Calu3 (cell line): ENCODE data around the gene PSMD1. TPM values are rescaled to one million over a fixed set of nuclear protein-coding genes. Genes with fewer than 3 reads are reported as not detected.

Source experiments
- BruUV-seq: library from RNA; stranded (reverse); fragments of 400-500 nt; replicated peaks from 2 replicates; lab custom pipeline; 2021; lab: Mats Ljungman, UMichigan
- CTCF ChIA-PET: fragments of 300-600 bp; sonication (Branson Sonifier 250); formaldehyde crosslinking; loops from one replicate; lab custom pipeline; 2022; ENCODE audit warnings: antibody characterized with exemption; lab: Charles Lee
- DNase-seq: peaks from one replicate; pipeline ENCODE4 v3.0.0; 2022
- H3K27ac Mint-ChIP-seq: one replicate; pipeline ENCODE4 v1.8.0; 2022; ENCODE audit warnings: mixed read lengths; ENCODE audit not compliant: unreplicated experiment
- H3K27me3 Mint-ChIP-seq: one replicate; pipeline ENCODE4 v1.8.0; 2022; ENCODE audit warnings: mixed read lengths; ENCODE audit not compliant: unreplicated experiment
- H3K36me3 Mint-ChIP-seq: one replicate; pipeline ENCODE4 v1.8.0; 2022; ENCODE audit warnings: mild to moderate bottlenecking, moderate library complexity, mixed read lengths; ENCODE audit not compliant: insufficient read depth, unreplicated experiment
- H3K4me1 Mint-ChIP-seq: one replicate; pipeline ENCODE4 v1.8.0; 2022; ENCODE audit warnings: mild to moderate bottlenecking, low read depth, mixed read lengths; ENCODE audit not compliant: unreplicated experiment
- H3K4me3 Mint-ChIP-seq: one replicate; pipeline ENCODE4 v1.8.0; 2022; ENCODE audit warnings: mild to moderate bottlenecking, low read depth, moderate library complexity, mixed read lengths; ENCODE audit not compliant: unreplicated experiment
- H3K9me3 Mint-ChIP-seq: one replicate; pipeline ENCODE4 v1.8.0; 2022; ENCODE audit warnings: low read depth, mixed read lengths; ENCODE audit not compliant: unreplicated experiment
- CTCF ChIP-seq: fragments of 200-600 bp; IDR thresholded peaks from one replicate; pipeline ENCODE4 v1.8.0; 2022; ENCODE audit warnings: antibody characterized with exemption; ENCODE audit not compliant: unreplicated experiment
- intact Hi-C: fragments of 100-400 bp; cut with micrococcal nuclease; formaldehyde crosslinking; loops from one replicate; pipeline ENCODE4 v1.10.0; 2022; ENCODE audit not compliant: unreplicated experiment
- total RNA-seq: library from RNA; stranded (reverse); gene quantifications from 2 replicates; pipeline ENCODE4 v1.2.3, GENCODE V29; 2022

Gene PSMD1
- total RNA-seq, 1 experiment from 2014 or later: 135 TPM

DNA sequence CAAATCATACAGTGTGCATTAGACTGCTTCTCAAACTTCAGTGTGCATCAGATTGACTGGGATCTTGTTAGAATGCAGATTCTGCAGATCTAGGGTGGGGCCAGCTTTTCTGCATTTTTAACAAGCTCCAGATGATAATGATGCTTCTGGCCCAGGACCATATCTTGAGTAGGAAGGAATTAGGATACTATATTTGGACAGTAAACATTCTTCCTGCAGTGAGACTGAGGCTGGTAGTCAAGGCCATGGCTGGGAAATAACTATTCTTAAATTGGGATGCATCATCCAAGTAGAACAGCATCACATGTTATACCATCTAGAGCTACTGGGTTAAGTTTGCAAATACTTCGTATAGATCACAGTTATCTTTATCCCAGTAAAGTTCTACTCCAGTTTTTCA lies 113.4 kb downstream of the PSMD1 start:
- H3K9me3 Mint-ChIP-seq: no peaks in the 10 kb centered on the region
- TF ChIP-seq CTCF: no peak
- no peak overlapping the region for H3K27ac Mint-ChIP-seq
- H3K36me3 Mint-ChIP-seq: peaks cover 53% of the 10 kb centered on the region
- DNase-seq: no peak
- no peaks in the 10 kb centered on the region for H3K27me3 Mint-ChIP-seq
- CTCF ChIA-PET: no interaction called here
- no peaks in the 10 kb centered on the region for H3K4me1 Mint-ChIP-seq
- BruUV-seq: no TSS peak
- intact Hi-C loops: no loop called here
- H3K4me3 Mint-ChIP-seq: no peak overlapping the region

GRCh38 chr2:231172025-231172424 lies 115.4 kb downstream of the PSMD1 start:
- CTCF ChIA-PET: no interaction called here

GRCh38 chr2:231174211-231174651 lies 117.6 kb downstream of the PSMD1 start:
- no peaks in the 10 kb centered on the region for H3K9me3 Mint-ChIP-seq
- no peaks in the 10 kb centered on the region for H3K4me1 Mint-ChIP-seq
- H3K27me3 Mint-ChIP-seq: no peaks in the 10 kb centered on the region
- CTCF ChIA-PET: no interaction called here
- no TSS peak for BruUV-seq
- no peak overlapping the region for H3K4me3 Mint-ChIP-seq
- TF ChIP-seq CTCF: no peak
- no peak for DNase-seq
- H3K27ac Mint-ChIP-seq: no peak overlapping the region
- H3K36me3 Mint-ChIP-seq: peaks cover 57% of the 10 kb centered on the region
- intact Hi-C loops: no loop called here

More at GRCh38 chr2:231172025-231172424, 115.4 kb downstream of the PSMD1 start:
- H3K27me3 Mint-ChIP-seq: no peaks in the 10 kb centered on the region
- no peak for DNase-seq
- peaks cover 54% of the 10 kb centered on the region for H3K36me3 Mint-ChIP-seq
- H3K4me3 Mint-ChIP-seq: no peak overlapping the region
- no peaks in the 10 kb centered on the region for H3K9me3 Mint-ChIP-seq
- no peak for TF ChIP-seq CTCF
- no peak overlapping the region for H3K27ac Mint-ChIP-seq
- intact Hi-C loops: no loop called here
- H3K4me1 Mint-ChIP-seq: no peaks in the 10 kb centered on the region
- no TSS peak for BruUV-seq

- intact Hi-C loops: no loop called here
- no TSS peak for BruUV-seq
- Mint-ChIP-seq H3K27ac (no peak overlapping the region), H3K36me3 (peaks cover 43% of the 10 kb centered on the region), H3K4me3 (no peak overlapping the region), H3K27me3 (no peaks in the 10 kb centered on the region), H3K9me3 (no peaks in the 10 kb centered on the region), H3K4me1 (no peaks in the 10 kb centered on the region)
- no peak for TF ChIP-seq CTCF
- CTCF ChIA-PET: interaction anchor here (0.6 to 0.9 kb wide), 2 partner anchors 14 to 20 kb away, joined by 3 to 4 read pairs; no protein-coding TSS in a partner anchor
- no peak for DNase-seq
Observed at GRCh38 chr2:231176066-231176465, 119.4 kb downstream of the PSMD1 start.
